Right lobe of liver (tissue), 4 donors: Measurements from ENCODE around the gene AKAP8.

ENCODE experiments used
- CTCF ChIP-seq, 4 donors: fragments of 200-600 bp in 3 of 4; fragments of 450-650 bp in 1 of 4; IDR thresholded peaks; one replicate each; pipeline versions ENCODE4 v1.5.1 to v1.8.0; 2016 to 2022; ENCODE audit warnings: antibody characterized with exemption in 4 of 4, mild to moderate bottlenecking in 2 of 4
- POLR2A ChIP-seq: fragments of 450-650 bp; IDR thresholded peaks from one replicate; pipeline ENCODE4 v1.6.1; 2017; ENCODE audit warnings: antibody characterized with exemption, mild to moderate bottlenecking
- donor health status: DM: no; HTN: no; CAD: no.
- donor health status: DM: no; HTN: no; CAD: no.
- donor health status: DM: no; HTN: yes; CAD: no.

- TF ChIP-seq CTCF (IDR thresholded peaks at IDR 0.05) (no peak), POLR2A (no peak)
Observed at GRCh38 chr19:15424121-15424520, 44.5 kb upstream of the AKAP8 start.
